Caco-2 (cell line): ENCODE data around the gene PIPOX. TPM values are rescaled to one million over a fixed set of nuclear protein-coding genes. Genes with fewer than 3 reads are reported as not detected.

Experiments used
- BruUV-seq: library from RNA; stranded (reverse); fragments of 400-500 nt; replicated peaks from 2 replicates; lab custom pipeline; 2021; lab: Mats Ljungman, UMichigan
- CTCF ChIA-PET: fragments of 300-600 bp; sonication (Branson Sonifier 250); formaldehyde crosslinking; loops from one replicate; lab custom pipeline; 2022; ENCODE audit warnings: antibody characterized with exemption; lab: Charles Lee
- POLR2A ChIA-PET: fragments of 300-600 bp; sonication (Branson Sonifier 250); formaldehyde crosslinking; loops from one replicate; lab custom pipeline; 2022; ENCODE audit warnings: antibody characterized with exemption; lab: Charles Lee
- DNase-seq, 2 experiments: peaks; one replicate each; pipeline versions ENCODE4 v3.0.0 to v3.0.0-alpha.2; 2020 to 2022
- H3K27me3 ChIP-seq: replicated peaks from 2 replicates; pipeline ENCODE4 v1.6.0; 2011; ENCODE audit warnings: low read length; ENCODE audit not compliant: control insufficient read depth, insufficient read depth
- H3K36me3 ChIP-seq: 2 replicates; pipeline ENCODE4 v1.5.1; 2011; ENCODE audit warnings: low read length; ENCODE audit not compliant: control insufficient read depth, insufficient read depth
- H3K4me1 ChIP-seq: fragments of 250-450 bp; sonication (Bioruptor Pico); 2 replicates; pipeline ENCODE4 v1.5.1; 2020; ENCODE audit warnings: mild to moderate bottlenecking
- H3K4me3 ChIP-seq: 2 replicates; pipeline ENCODE4 v1.5.1; 2011; ENCODE audit warnings: low read depth, mild to moderate bottlenecking, control low read depth, low read length
- H3K9me3 ChIP-seq: fragments of 250-450 bp; sonication (Bioruptor Pico); 2 replicates; pipeline ENCODE4 v1.5.1; 2020; ENCODE audit warnings: mild to moderate bottlenecking, moderate library complexity
- H3K27ac Mint-ChIP-seq: one replicate; pipeline ENCODE4 v1.8.0; 2022; ENCODE audit warnings: mixed read lengths; ENCODE audit not compliant: unreplicated experiment
- H3K27me3 Mint-ChIP-seq: one replicate; pipeline ENCODE4 v1.8.0; 2022; ENCODE audit warnings: mixed read lengths; ENCODE audit not compliant: insufficient read depth, unreplicated experiment
- H3K36me3 Mint-ChIP-seq: one replicate; pipeline ENCODE4 v1.8.0; 2022; ENCODE audit warnings: mild to moderate bottlenecking, mixed read lengths; ENCODE audit not compliant: insufficient read depth, unreplicated experiment
- H3K4me1 Mint-ChIP-seq: one replicate; pipeline ENCODE4 v1.8.0; 2022; ENCODE audit warnings: low read depth, mixed read lengths; ENCODE audit not compliant: unreplicated experiment
- H3K4me3 Mint-ChIP-seq: one replicate; pipeline ENCODE4 v1.8.0; 2022; ENCODE audit warnings: mild to moderate bottlenecking, moderate library complexity, mixed read lengths; ENCODE audit not compliant: unreplicated experiment
- H3K9me3 Mint-ChIP-seq: one replicate; pipeline ENCODE4 v1.8.0; 2022; ENCODE audit warnings: mixed read lengths; ENCODE audit not compliant: unreplicated experiment
- CTCF ChIP-seq, 2 experiments: fragments of 200-600 bp in 1 of 2; IDR thresholded peaks; 1 replicate in 1 of 2; 2 replicates in 1 of 2; pipeline versions ENCODE4 v1.5.1 to v1.8.0; 2011 to 2022; ENCODE audit warnings: antibody characterized with exemption in 1 of 2, control low read depth in 1 of 2, inconsistent platforms in 1 of 2, low read depth in 1 of 2, low read length in 1 of 2, mild to moderate bottlenecking in 1 of 2, moderate library complexity in 1 of 2; ENCODE audit not compliant: insufficient read depth in 1 of 2, severe bottlenecking in 1 of 2, unreplicated experiment in 1 of 2
- intact Hi-C: fragments of 100-400 bp; cut with micrococcal nuclease; formaldehyde crosslinking; loops from one replicate; pipeline ENCODE4 v1.10.0; 2022; ENCODE audit not compliant: unreplicated experiment
- total RNA-seq: library from RNA; stranded (reverse); gene quantifications from 2 replicates; pipeline ENCODE4 v1.2.3, GENCODE V29; 2022

PIPOX gene
- total RNA-seq, 1 experiment from 2014 or later = 2.2 TPM

GRCh38 chr17:29091606-29092289 lies 48.8 kb downstream of the PIPOX start:
- intact Hi-C loops = no loop called here
- H3K4me3 ChIP-seq = no peak overlapping the region
- Mint-ChIP-seq H3K36me3 (peaks cover 28% of the 10 kb centered on the region), H3K4me1 (no peaks in the 10 kb centered on the region), H3K4me3 (no peak overlapping the region), H3K27ac (peak overlapping the region; percentile 39), H3K9me3 (no peaks in the 10 kb centered on the region), H3K27me3 (no peaks in the 10 kb centered on the region)
- H3K36me3 ChIP-seq = no peaks in the 10 kb centered on the region
- no peaks in the 10 kb centered on the region for H3K27me3 ChIP-seq
- CTCF ChIA-PET = interaction anchor here (2.9 kb wide), 1 partner anchor 126 kb away, joined by 24 read pairs; no protein-coding TSS in a partner anchor
- H3K9me3 ChIP-seq = no peaks in the 10 kb centered on the region
- POLR2A ChIA-PET = no interaction called here
- no peak for DNase-seq
- H3K4me1 ChIP-seq = no peaks in the 10 kb centered on the region
- BruUV-seq = no TSS peak
- TF ChIP-seq CTCF (IDR thresholded peaks at IDR 0.05; ENCODE audit: insufficient read depth in 1 of 2, low read depth in 1 of 2, low read length in 1 of 2, severe bottlenecking in 1 of 2, unreplicated experiment in 1 of 2) = no peak

- no peaks in the 10 kb centered on the region for H3K27me3 ChIP-seq
- Mint-ChIP-seq H3K4me1 (no peaks in the 10 kb centered on the region), H3K36me3 (peaks cover 21% of the 10 kb centered on the region), H3K9me3 (no peaks in the 10 kb centered on the region), H3K27ac (no peak overlapping the region), H3K27me3 (no peaks in the 10 kb centered on the region), H3K4me3 (no peak overlapping the region)
- H3K4me3 ChIP-seq = no peak overlapping the region
- no TSS peak for BruUV-seq
- intact Hi-C loops = no loop called here
- CTCF ChIA-PET = interaction anchor here (1.2 kb wide), 1 partner anchor 24 kb away, joined by 3 read pairs; no protein-coding TSS in a partner anchor
- no peaks in the 10 kb centered on the region for H3K9me3 ChIP-seq
- POLR2A ChIA-PET = no interaction called here
- no peaks in the 10 kb centered on the region for H3K4me1 ChIP-seq
- H3K36me3 ChIP-seq = peaks cover 5% of the 10 kb centered on the region; the same call in 1 of the 2 replicates
- no peak for TF ChIP-seq CTCF (IDR thresholded peaks at IDR 0.05; ENCODE audit: insufficient read depth in 1 of 2, low read depth in 1 of 2, low read length in 1 of 2, severe bottlenecking in 1 of 2, unreplicated experiment in 1 of 2)
- DNase-seq = no peak
These were observed 50.3 kb downstream of the PIPOX start for GRCh38 chr17:29093090-29093871.

GRCh38 chr17:29094101-29094708 lies 51.3 kb downstream of the PIPOX start:
- no peak for DNase-seq
- Histone ChIP-seq H3K4me3 (no peak overlapping the region), H3K4me1 (no peaks in the 10 kb centered on the region), H3K36me3 (peaks cover 5% of the 10 kb centered on the region; the same call in 1 of the 2 replicates), H3K27me3 (no peaks in the 10 kb centered on the region), H3K9me3 (no peaks in the 10 kb centered on the region)
- BruUV-seq = no TSS peak
- intact Hi-C loops = no loop called here
- no peaks in the 10 kb centered on the region for H3K27me3 Mint-ChIP-seq
- ChIA-PET CTCF (interaction anchor here (1.2 kb wide), 1 partner anchor 23 kb away, joined by 3 read pairs; no protein-coding TSS in a partner anchor), POLR2A (no interaction called here)
- no peak for TF ChIP-seq CTCF (IDR thresholded peaks at IDR 0.05; ENCODE audit: insufficient read depth in 1 of 2, low read depth in 1 of 2, low read length in 1 of 2, severe bottlenecking in 1 of 2, unreplicated experiment in 1 of 2)
- no peaks in the 10 kb centered on the region for H3K4me1 Mint-ChIP-seq
- no peak overlapping the region for H3K4me3 Mint-ChIP-seq
- H3K27ac Mint-ChIP-seq = no peak overlapping the region
- H3K9me3 Mint-ChIP-seq = no peaks in the 10 kb centered on the region
- peaks cover 21% of the 10 kb centered on the region for H3K36me3 Mint-ChIP-seq
